ENCODE results near the gene SQOR. TPM values are rescaled to one million over a fixed set of nuclear protein-coding genes. Genes with fewer than 3 reads are reported as not detected.

SQOR gene
- total RNA-seq, 1 donor from 2014 or later, result 23.2 TPM

DNA sequence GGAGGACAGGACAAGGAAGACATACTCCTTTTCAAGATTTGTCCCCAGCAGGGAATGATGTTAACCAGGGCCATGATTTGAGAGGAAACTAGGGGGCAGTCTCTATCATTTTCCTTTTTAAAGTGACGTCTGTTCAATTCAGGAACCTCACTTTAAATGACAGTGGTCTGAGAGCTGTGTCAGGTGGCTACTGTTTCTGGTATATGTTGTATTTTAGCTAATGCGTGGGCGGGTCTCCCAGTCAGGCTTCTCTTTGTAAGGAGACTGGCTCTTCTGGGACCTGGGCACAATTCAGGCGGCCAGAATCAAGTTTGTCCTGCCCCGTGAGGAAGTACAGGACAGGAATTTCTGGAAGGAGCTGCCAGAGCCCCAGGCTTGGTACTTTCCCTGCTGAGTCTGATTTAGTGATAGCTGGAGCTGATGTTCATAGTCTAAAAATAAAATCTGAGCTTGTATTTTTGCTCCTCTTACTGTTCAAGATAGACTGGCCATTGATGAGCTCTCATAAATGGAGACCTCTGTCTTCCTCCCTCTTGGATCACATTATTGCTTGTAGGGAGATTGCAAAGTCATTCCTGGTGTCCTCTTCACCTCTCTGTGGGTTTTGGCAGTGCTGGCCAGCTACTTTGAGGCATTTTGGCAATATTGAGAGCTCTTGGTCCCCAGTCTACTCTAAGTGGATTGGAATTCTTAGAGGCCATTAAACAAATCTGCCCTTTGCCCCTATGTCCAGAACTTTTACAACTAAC, 25.6 kb downstream of the SQOR start:
- no peak for DNase-seq

DNA sequence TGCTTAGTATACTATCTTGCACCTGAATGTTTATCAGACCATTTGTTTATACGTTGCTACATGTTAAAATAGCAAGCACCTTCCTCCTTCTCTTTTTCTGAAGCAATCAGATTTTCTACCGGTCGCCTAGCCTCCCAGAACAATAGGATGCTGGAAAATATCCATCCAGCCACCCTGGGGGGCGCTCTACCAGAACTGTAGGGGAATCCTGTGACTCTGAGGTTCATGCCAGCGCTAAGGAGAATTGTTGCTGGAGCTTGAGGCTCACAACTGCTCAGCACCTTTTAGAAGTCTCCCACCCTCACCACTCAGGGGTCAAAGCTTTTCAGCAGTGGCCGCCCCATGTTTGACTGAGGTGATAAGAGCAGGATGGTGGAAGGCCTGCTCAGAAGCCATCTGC, 27.5 kb downstream of the SQOR start:
- no peak for DNase-seq

DNA sequence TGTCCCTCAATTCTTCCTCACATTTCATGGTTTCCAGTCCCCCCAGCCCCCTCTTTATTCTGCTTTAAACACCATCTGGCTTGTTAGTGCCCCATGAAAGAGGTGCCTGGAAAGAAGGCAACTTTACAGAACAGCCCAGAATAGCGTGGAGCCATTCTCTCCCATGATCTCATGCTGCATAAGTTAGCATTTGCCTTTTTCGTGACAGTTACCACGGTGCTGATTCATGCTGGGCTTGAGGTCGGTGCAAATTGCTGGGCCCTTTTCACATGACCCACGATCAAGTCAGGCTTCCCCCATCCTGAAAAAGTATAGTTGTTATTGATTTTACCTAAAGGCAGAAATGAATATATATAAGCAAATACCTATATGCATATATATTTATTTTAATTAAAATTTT, 29.6 kb downstream of the SQOR start:
- no peak for DNase-seq

DNA sequence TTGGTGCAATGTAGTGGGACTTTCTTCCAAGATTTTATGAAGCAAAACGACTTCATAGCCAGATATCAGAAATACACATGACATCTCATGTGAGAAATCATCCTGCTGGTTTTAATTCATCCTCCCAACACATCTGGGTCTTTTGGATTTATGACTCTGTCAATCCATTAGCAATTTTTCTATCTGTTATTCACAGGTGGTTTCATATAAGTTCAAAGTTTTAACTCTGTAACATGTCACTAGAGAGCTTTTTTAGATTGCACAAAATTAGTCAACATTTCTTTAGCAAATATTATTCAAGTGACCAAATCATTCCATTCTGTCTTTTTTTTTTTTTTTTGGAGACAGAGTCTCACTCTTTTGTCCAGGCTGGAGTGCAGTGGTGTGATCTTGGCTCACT, 30.4 kb downstream of the SQOR start:
- DNase-seq, result no peak

DNA sequence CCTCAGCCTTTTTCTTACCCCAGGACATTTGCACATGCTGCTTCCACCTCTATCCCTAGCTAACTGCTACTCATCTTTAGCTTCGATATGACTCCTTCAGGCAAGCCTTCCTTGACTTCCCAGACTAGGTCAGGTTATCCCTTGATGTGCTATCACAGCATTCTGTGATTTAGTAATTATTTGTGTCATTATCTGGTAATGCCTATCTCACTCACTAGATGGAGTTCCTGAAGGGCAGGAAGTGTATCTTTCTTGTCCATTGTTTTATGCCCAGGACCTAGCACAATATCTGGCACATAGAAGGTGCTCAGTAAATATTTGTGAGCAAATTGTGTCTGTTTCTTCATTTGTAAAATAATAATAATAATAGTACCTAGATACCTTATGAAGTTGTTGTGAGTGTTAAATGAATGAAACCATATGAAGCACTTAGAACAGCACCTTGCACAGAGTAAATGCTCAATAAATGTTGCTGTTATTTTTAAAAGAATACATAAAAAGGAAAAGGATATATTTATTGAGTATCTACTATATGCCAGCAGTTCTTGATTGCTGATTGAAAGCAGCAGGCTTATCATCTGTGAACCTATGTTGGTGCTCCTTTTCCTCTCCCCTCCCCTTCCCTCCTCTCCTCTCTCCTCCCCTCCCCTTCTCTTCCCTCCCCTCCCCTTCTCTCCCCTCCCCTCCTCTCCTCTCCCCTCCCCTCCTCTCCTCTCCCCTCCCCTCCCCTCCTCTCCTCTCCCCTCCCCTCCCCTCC, 31.5 kb downstream of the SQOR start:
- no peak for DNase-seq

DNA sequence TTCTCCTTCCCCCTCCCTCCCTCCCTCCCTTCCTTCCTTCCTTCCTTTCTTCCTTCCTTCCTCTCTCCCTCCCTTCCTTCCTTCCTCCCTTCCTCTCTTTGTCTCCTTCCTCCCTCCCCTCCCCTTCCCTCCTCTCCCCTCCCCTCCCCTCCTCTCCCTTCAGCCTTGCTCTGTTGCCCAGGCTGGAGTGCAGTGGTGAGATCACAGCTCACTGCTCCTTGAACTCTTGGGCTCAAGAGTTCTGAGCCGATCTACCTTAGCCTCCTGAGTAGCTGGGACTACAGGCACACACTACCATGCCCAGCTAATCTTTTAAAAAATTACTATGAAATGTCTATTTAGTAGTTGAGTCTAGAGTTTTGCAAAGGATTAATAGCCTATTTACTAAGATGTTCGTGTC, 32.2 kb downstream of the SQOR start:
- no peak for DNase-seq

DNA sequence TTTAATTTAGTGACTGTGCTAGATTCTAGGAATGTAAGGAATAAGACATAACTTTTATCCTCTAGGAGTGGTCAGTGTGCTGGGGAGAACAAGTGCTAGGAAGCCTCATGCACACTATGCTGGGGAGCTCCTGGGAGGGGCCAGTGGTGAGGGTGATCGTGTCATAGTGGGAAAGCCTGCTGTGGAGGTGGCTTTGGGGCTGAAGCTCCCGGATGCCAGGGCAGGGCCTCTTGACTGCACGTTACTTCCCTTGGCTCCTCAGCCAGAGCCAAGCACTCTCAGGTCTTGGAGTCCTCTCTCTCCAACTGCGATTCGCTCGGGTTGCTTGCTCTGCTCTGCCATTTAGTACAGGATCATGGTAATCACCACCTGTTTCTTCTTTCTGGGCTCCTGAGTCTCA, 33.6 kb downstream of the SQOR start:
- DNase-seq, result no peak

DNA sequence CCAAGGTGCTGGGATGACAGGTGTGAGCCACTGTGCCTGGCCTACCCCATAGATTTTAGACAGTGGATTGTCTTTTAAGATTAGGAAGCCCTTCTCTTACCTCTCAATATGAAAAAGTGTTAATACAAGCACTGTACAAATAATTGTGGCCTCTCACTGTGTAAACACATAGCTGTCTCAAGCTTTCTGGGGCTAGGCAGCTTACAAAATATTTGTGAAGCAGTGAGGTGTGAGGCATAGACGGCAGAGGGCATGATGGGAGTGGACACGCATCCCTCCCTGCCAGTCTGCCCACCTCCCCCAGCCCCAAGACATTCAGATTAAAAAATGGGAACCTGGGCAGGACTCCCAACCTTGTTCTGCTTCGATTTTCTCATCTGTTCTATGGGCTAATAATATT, 34.6 kb downstream of the SQOR start:
- DNase-seq, result no peak

DNA sequence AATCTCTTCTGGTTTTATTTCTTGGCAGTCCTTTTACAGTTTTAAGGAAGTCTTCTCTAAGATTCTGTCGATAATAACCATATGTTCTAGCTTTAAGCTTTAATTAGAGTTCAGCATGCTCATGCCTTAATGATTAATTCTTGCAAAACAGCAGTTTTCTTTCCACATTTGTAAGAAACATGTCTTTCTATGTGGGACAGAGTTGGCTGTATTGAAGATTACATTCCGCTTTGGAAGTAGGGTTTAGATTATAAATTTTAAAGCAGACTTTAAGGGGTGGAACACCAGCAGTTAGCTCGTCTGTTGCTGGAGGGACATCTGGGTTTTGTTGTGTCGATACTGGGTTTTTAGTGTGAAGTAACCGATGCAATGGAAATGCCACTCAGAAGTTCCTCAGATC, 35.3 kb downstream of the SQOR start:
- peak; percentile 24 for DNase-seq

DNA sequence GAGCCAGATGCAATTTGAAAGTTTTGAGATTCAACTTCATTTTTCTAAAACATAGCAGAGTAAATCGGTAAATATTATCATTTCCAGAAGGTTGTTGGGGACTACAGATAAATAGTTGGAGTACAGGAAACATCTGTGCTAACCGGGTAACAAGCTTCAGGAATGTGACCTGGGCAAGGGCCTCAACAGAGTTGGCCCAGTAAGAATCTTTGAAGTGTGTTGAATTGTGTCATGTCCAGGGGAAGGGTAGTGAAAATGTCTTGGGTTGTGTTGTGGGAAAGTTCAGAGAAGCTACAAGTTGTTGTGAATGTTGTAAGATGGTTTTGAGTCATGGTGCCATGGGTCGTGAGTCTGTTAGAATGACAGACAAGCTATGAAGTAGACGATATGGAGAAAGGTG, 35.7 kb downstream of the SQOR start:
- DNase-seq, result no peak

DNA sequence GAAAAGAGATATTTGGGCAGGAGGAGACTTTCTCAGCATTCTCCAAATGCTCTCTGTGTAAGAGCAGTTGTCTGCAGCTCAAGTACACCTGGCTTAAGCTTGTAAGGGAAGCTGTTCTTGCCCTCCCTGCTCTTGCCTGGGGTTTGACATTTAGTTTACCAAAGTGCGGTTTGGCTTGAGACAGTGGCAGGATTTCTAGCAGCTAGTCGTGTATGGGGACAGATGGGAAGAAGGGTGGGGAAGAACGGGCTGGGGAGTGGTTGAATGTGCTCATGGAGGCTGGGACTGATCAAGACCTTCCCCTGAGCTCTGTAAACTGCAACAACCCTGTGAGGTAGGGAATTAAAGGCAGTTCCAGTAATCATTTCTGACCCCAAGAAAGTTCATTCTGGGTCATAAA, 39.8 kb downstream of the SQOR start:
- peak; percentile 5 for DNase-seq

DNA sequence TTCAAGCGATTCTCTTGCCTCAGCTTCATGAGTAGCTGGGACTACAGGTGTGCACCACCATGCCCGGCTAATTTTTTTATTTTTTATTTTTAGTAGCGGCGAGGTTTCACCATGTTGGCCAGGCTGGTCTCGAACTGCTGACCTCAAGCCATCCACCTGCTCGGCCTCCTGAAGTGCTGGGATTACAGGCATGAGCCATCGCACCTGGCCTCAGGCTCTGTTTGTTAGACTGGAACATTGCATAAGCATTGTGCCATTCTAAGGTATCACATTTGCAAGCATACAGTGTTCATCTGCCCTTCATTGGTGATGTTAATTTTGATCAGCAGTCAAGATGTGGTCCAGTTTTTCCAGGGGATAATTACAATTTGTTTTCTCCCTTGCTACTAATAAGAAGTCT, 43.0 kb downstream of the SQOR start:
- DNase-seq, result no peak

DNA sequence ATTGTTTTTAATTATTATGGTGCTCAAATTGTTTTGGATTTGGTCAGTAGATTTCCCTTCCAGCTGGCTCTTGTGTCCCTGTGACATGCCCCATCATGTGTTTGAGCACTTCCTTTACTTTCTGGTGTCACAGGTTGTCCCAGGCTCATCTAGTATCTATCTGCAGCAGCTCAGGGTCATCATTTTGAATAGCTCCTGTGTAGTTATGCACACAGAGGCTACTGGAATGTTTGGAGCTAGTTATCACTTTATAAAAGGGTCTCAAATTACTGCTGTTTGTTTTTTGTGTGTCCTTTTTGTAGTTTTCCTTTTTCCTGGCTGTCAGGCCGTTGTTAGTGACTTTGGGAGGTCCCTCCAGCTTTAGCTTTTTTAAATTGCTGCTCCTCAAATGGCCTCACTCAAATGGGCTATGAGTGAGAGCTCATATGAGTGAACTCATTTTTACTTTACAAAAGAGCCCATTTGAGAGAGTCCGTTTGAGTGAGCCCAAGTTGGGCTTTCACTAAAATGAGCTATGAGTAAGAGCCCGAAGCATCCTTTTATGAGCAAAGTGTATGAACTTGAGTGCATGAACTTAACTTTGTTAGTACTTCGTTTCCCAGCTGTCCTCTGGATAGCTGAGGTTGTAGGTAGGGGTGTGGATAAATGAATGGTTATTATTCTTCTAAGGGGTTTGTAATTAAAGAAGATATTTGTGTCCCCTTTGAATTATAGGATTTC, 43.8 kb downstream of the SQOR start:
- DNase-seq, result no peak

DNA sequence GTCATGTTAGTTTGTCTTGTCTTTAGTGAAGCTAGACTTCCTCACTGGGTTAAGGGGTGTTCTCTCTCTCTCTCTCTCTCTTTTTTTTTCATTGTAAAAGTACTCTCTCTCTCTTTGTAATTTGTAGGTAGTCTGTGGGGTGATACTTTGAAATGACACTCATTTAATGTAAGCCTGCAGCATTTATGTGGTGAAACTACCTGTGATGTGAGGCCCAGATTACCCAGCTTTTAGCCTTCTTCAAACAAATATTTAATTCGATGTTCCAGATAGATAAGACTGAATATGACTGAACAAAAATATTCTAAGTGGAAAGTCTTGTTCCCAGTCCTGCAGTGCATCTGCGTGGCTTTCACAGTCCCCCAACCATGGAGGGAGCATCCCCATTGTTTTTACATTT, 49.7 kb downstream of the SQOR start:
- DNase-seq, result no peak

DNA sequence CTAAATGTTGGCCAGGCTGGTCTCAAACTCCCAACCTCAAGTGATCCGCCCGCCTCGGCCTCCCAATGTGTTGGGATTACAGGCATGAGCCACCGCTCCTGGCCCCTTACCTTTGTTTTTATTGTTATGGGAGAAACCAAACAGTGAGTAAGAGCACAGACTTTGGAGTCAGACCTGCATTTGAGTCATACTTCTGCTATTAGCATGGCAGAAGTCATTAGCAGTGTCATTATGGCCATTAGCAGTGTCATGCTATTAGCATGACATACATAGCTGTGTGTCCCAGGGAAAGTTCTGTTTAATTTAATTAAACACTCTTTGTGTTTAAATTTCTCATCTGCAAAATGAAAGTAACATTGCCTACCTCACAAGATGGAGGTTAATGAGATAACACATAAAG, 54.8 kb downstream of the SQOR start:
- DNase-seq, result no peak

DNA sequence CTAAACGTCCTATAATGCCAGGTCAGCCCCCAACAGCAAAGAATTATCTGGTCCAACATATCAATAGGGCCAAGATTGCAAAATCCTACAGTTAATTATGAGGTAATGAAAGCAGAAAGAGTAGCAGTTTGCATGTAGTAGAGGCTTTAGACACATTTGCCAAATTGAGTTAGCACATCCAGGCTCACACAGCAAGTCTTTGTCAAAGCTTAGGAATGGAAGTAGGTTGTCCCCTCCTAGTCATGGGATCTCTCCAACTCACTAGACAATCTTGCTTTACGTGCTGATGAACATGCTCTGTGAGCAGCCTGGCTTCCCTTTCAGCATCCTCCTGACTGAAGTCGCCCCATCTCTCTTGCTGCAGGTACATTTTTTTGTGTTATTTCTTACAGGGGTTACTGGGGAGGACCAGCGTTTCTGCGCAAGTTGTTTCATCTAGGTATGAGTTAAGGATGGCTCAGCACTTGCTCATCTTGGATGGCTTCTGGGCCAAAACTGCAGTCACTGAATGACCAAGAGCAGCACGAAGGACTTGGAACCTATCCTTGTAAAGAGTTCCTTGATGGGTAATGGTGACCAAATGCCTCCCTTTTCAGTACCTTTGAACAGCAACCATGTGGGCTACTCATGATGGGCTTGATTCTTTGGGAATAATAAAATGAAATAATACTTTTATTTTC, 55.9 kb downstream of the SQOR start:
- DNase-seq, result no peak

DNA sequence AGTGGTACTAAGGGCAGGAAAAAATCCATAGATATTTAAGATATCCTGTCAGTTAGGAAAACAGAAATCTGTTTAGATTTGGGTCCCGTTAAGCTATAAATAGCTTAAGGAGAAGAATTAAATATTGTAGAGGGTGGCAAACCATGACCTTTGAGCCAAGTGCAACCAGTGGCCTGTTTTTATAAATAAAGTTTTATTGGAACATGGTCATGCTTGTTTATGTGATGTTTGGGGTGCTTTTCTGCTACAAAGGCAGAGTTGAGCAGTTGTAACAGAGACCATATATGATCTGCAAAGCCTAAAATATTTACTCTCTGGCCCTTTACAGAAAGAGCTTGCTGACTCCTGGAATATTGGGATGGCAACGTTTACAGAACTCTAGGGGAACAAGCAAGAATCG, 66.3 kb downstream of the SQOR start:
- no peak for DNase-seq

DNA sequence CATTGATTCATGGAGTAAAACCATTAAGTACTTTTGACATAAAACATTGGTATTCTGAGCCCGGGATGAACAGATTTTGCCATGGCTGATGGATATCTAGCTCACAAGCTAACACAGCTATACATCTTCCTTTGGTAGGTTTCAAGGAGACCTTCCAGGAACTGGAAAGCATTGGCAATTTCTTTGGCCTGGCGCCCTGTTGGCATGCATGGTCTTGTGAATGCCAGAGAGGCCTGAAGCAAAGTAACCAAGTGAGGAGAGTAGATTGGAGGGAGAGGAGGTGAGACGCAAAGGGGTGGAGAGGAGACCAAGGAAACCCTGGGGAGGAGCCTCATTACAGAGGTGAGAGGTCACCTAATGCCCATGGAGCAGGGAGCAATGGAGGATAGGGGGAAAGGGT, 67.2 kb downstream of the SQOR start:
- DNase-seq, result no peak

DNA sequence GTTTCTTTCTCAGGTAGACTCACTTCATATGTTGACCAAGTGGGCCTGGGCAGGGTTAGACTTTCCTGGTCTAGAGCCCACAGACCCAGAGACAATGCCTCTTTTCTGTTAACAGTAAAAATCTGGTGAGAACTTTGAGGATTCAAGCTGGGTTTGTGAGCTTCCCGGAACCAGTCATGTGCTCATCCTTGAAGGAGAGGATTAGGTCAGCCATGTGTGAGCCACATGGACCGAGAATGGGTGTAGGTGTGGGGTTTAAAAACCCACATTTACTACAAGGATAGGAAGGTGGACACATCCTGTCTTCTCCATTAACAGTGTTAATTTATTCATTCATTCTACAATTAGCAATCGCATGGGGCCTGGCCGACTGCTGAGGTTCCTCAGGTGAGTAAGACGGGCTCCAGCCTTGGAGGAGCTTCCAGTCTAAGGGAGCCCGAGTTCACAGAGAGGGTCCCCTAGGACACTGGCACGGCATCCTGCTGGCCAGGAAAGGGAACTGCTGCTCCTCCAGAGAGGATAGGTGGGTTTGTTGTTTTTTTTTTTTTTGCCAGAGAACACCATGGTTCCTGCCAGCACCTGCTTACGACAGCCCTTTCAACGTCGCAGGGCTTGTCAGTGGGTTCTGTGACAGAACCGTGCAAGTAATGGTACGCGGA, 69.0 kb downstream of the SQOR start:
- DNase-seq, result no peak

DNA sequence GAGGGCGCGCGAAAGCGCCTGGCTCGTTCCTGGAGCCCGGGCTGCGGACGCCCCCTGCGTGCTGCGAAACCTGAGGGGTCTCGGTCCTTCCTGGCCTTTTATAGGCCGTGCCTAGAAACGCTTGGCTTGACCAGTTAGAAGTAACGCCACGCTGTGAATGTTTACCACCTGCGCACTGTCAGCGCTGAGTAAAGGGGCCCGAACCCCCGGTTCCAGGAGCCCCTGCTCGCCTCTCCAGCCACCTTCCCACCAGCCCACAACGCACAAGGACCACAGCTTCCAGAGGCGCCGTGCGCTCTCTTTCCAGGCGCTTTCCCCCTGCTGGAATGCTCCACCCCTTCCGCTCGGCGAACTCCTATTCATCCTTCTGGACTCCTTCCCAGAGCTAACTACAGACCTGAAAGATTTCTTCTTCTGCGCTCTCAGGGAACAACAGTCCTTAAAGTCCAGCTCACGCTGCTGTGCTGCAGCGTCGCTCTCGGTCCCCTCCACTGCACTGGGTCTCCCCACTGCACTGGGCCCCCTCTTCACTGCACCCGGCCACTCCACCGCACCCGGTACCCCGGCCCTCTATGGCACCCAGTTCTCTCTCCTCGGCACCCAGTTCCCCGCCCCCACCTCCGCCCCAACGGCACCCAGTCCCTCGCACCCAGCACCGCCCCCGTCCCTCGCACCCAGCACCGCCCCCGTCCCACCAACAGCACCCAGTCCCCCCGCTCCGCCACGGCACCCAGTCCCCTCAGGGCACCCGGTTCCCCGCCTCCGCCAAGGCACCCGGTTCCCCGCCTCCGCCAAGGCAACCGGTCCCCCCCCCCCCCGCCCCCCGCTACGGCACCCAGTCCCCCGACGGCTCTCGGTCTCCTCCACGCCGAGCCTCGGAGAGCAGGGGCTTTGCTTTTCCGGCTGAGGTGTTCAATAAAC, 69.8 kb downstream of the SQOR start:
- DNase-seq, result no peak
